SK-N-SH (cell line): ENCODE measurements around the gene LRRC32.

ENCODE experiments used
- POLR2AphosphoS5 ChIP-seq: IDR thresholded peaks from 2 replicates; pipeline ENCODE4 v1.6.1; 2012; ENCODE audit warnings: low read depth, low read length
- TAF1 ChIP-seq: IDR thresholded peaks from 2 replicates; pipeline ENCODE4 v1.6.1; 2012; ENCODE audit warnings: low read depth, mild to moderate bottlenecking, low read length, moderate library complexity, borderline replicate concordance

- TF ChIP-seq POLR2AphosphoS5 (no peak), TAF1 (no peak)
These were observed 17.4 kb downstream of the LRRC32 start for GRCh38 chr11:76653012-76653673.
